Measurements from ENCODE around the gene CCDC71.
A peak's percentile ranks its signal among the peaks of the same experiment; 100 is the strongest.

The CCDC71 gene

GRCh38 chr3:49131576-49131975, 34.6 kb downstream of the CCDC71 start:
- no peak for DNase-seq (ENCODE audit: low read depth in 2 of 2)

- DNase-seq (ENCODE audit: low read depth in 2 of 2) = no peak
Measured at GRCh38 chr3:49131040-49131439, 35.1 kb downstream of the CCDC71 start.

GRCh38 chr3:49124991-49125670, 41.0 kb downstream of the CCDC71 start:
- no peak for DNase-seq (ENCODE audit: low read depth in 2 of 2)

- DNase-seq (ENCODE audit: low read depth in 2 of 2) = no peak
Measured at GRCh38 chr3:49124203-49124602, 41.9 kb downstream of the CCDC71 start.

GRCh38 chr3:49123687-49124086, 42.4 kb downstream of the CCDC71 start:
- DNase-seq (ENCODE audit: low read depth in 2 of 2) = no peak

- DNase-seq (ENCODE audit: low read depth in 2 of 2) = no peak
Measured at GRCh38 chr3:49122886-49123545, 43.1 kb downstream of the CCDC71 start.

GRCh38 chr3:49122451-49122850, 43.7 kb downstream of the CCDC71 start:
- DNase-seq (ENCODE audit: low read depth in 2 of 2) = no peak

GRCh38 chr3:49122022-49122421, 44.1 kb downstream of the CCDC71 start:
- no peak for DNase-seq (ENCODE audit: low read depth in 2 of 2)

- no peak for DNase-seq (ENCODE audit: low read depth in 2 of 2)
Measured at GRCh38 chr3:49121132-49121736, 44.9 kb downstream of the CCDC71 start.

- DNase-seq (ENCODE audit: low read depth in 2 of 2) = peak; percentile 82 to 86
Measured at GRCh38 chr3:49120438-49121131, 45.5 kb downstream of the CCDC71 start, which contains the start of gene USP19. Gene USP19, minus strand, starts transcription at chr3:49120823. Its CDS starts 1,678 bp downstream, at chr3:49119145.

GRCh38 chr3:49120096-49120437, 46.1 kb downstream of the CCDC71 start:
- no peak for DNase-seq (ENCODE audit: low read depth in 2 of 2)

GRCh38 chr3:49119439-49119838, 46.7 kb downstream of the CCDC71 start:
- no peak for DNase-seq (ENCODE audit: low read depth in 2 of 2)

- no peak for DNase-seq (ENCODE audit: low read depth in 2 of 2)
Measured at GRCh38 chr3:49119036-49119435, 47.1 kb downstream of the CCDC71 start.

Measured in stimulated activated CD8-positive, alpha-beta memory T cell treated with anti-CD3 and anti-CD28 coated beads, Interleukin-2, amount 100 ng/mL, for 1 hour (primary cell).